IMR-90 (cell line): ENCODE results near the gene PDZD2. TPM values are rescaled to one million over a fixed set of nuclear protein-coding genes. Genes with fewer than 3 reads are reported as not detected.

Experiments used
- ATAC-seq: fragments of 200-7000 bp; cut with Tn5 transposase; 2 replicates; pipeline ENCODE4 v1.9.1; 2020; ENCODE audit warnings: low read depth, mild to moderate bottlenecking, moderate library complexity
- BruUV-seq: library from RNA; stranded (reverse); fragments of 400-500 nt; replicated peaks from 2 replicates; lab custom pipeline; 2021; lab: Mats Ljungman, UMichigan
- CTCF ChIA-PET: fragments of 300-600 bp; formaldehyde crosslinking; extraction: SDS; loops from one replicate; lab custom pipeline; 2021; ENCODE audit warnings: antibody characterized with exemption; lab: Yijun Ruan, JAX
- POLR2A ChIA-PET: fragments of 300-600 bp; sonication (Branson Sonifier 250); formaldehyde crosslinking; loops from one replicate; lab custom pipeline; 2022; ENCODE audit warnings: antibody characterized with exemption; ENCODE audit not compliant: unreplicated experiment; lab: Charles Lee
- DNase-seq: peaks from one replicate; pipeline ENCODE4 v3.0.0; 2013
- H2AFZ ChIP-seq: replicated peaks from 2 replicates; pipeline ENCODE3; 2013; ENCODE audit warnings: low read length, mild to moderate bottlenecking; ENCODE audit not compliant: poor library complexity
- H2AK5ac ChIP-seq: 2 replicates; pipeline ENCODE4 v1.6.1; 2013; ENCODE audit warnings: low read depth, low read length, inconsistent platforms
- H2AK9ac ChIP-seq: replicated peaks from 2 replicates; pipeline ENCODE3; 2013; ENCODE audit warnings: mild to moderate bottlenecking, low read depth, low read length, moderate library complexity; ENCODE audit not compliant: poor library complexity
- H2BK120ac ChIP-seq: 2 replicates; pipeline ENCODE4 v1.6.1; 2013; ENCODE audit warnings: low read depth, low read length, inconsistent platforms
- H2BK15ac ChIP-seq: 3 replicates; pipeline ENCODE4 v1.6.1; 2013; ENCODE audit warnings: low read depth, low read length, inconsistent platforms
- H2BK20ac ChIP-seq: 2 replicates; pipeline ENCODE4 v1.6.1; 2013; ENCODE audit warnings: low read depth, mild to moderate bottlenecking, inconsistent platforms, low read length, moderate library complexity
- H2BK5ac ChIP-seq: 2 replicates; pipeline ENCODE4 v1.6.1; 2013; ENCODE audit warnings: mild to moderate bottlenecking, low read depth, low read length, inconsistent platforms; ENCODE audit not compliant: poor library complexity, severe bottlenecking
- H3K14ac ChIP-seq: replicated peaks from 2 replicates; pipeline ENCODE4 v1.6.1; 2013; ENCODE audit warnings: low read depth, low read length, inconsistent platforms
- H3K18ac ChIP-seq: 2 replicates; pipeline ENCODE4 v1.6.1; 2013; ENCODE audit warnings: low read depth, low read length, control low read depth
- H3K23ac ChIP-seq: 2 replicates; pipeline ENCODE4 v1.6.1; 2013; ENCODE audit warnings: low read depth, low read length, inconsistent platforms
- H3K27ac ChIP-seq: 2 replicates; pipeline ENCODE4 v1.5.1; 2013; ENCODE audit warnings: mild to moderate bottlenecking, control low read depth, low read length; ENCODE audit not compliant: insufficient read depth
- H3K27me3 ChIP-seq: 2 replicates; pipeline ENCODE4 v1.6.1; 2013; ENCODE audit warnings: low read length; ENCODE audit not compliant: control insufficient read depth, insufficient read depth
- H3K36me3 ChIP-seq: 2 replicates; pipeline ENCODE4 v1.6.1; 2013; ENCODE audit warnings: low read length, mixed read lengths; ENCODE audit not compliant: control insufficient read depth, insufficient read depth
- H3K4ac ChIP-seq: 2 replicates; pipeline ENCODE4 v1.6.1; 2013; ENCODE audit warnings: low read depth, low read length, inconsistent platforms
- H3K4me1 ChIP-seq: 2 replicates; pipeline ENCODE4 v1.6.1; 2013; ENCODE audit warnings: low read length, mixed read lengths; ENCODE audit not compliant: control insufficient read depth, insufficient read depth
- H3K4me2 ChIP-seq: 2 replicates; pipeline ENCODE4 v1.6.1; 2013; ENCODE audit warnings: low read depth, mild to moderate bottlenecking, control low read depth, low read length, moderate library complexity
- H3K4me3 ChIP-seq: 2 replicates; pipeline ENCODE4 v1.5.1; 2013; ENCODE audit warnings: low read depth, mild to moderate bottlenecking, control low read depth, low read length, moderate library complexity; ENCODE audit not compliant: insufficient read depth
- H3K56ac ChIP-seq: 2 replicates; pipeline ENCODE4 v1.6.1; 2013; ENCODE audit warnings: low read length, inconsistent platforms; ENCODE audit not compliant: insufficient read depth; ENCODE audit errors: extremely low read depth
- H3K79me1 ChIP-seq, 2 experiments: 2 replicates each; pipeline ENCODE4 v1.6.1; 2013; ENCODE audit warnings: low read length in 2 of 2, inconsistent platforms in 1 of 2, low read depth in 1 of 2
- H3K9ac ChIP-seq: 2 replicates; pipeline ENCODE4 v1.6.1; 2013; ENCODE audit warnings: low read depth, low read length, control low read depth
- H3K9me1 ChIP-seq: 2 replicates; pipeline ENCODE4 v1.6.1; 2013; ENCODE audit warnings: low read length, inconsistent platforms; ENCODE audit not compliant: insufficient read depth
- H3K9me3 ChIP-seq: 2 replicates; pipeline ENCODE4 v1.6.1; 2013; ENCODE audit warnings: low read length; ENCODE audit not compliant: control insufficient read depth, insufficient read depth
- H4K20me1 ChIP-seq: 2 replicates; pipeline ENCODE4 v1.6.1; 2013; ENCODE audit warnings: low read length, inconsistent platforms; ENCODE audit not compliant: insufficient read depth
- H4K5ac ChIP-seq: 2 replicates; pipeline ENCODE4 v1.6.1; 2013; ENCODE audit warnings: mild to moderate bottlenecking, low read depth, low read length, control low read depth
- H4K8ac ChIP-seq, 2 experiments: 2 replicates each; pipeline ENCODE4 v1.6.1; 2013; ENCODE audit warnings: low read depth in 2 of 2, low read length in 2 of 2, control low read depth in 1 of 2, inconsistent platforms in 1 of 2
- H4K91ac ChIP-seq: 2 replicates; pipeline ENCODE4 v1.6.1; 2013; ENCODE audit warnings: low read depth, low read length, inconsistent platforms; ENCODE audit not compliant: insufficient read depth
- CEBPB ChIP-seq: IDR thresholded peaks from 2 replicates; pipeline ENCODE4 v1.6.1; 2012; ENCODE audit warnings: low read depth, low read length, improper control_type of control experiment
- MAZ ChIP-seq: IDR thresholded peaks from 2 replicates; pipeline ENCODE4 v1.6.1; 2012; ENCODE audit warnings: low read depth, mild to moderate bottlenecking, low read length, improper control_type of control experiment, moderate library complexity, borderline replicate concordance
- NFE2L2 ChIP-seq: fragments of 150-350 bp; IDR thresholded peaks from 2 replicates; pipeline ENCODE4 v1.6.1; 2016; ENCODE audit warnings: low read depth, mild to moderate bottlenecking, low read length
- RCOR1 ChIP-seq: IDR thresholded peaks from 2 replicates; pipeline ENCODE4 v1.6.1; 2012; ENCODE audit warnings: mild to moderate bottlenecking, low read length, improper control_type of control experiment; ENCODE audit not compliant: insufficient replicate concordance
- WGBS, 2 experiments: methylation state at CpG; one replicate each; pipeline versions ENCODE4 v1.1.5 to v1.1.7; 2013; ENCODE audit warnings: missing lambda C conversion rate in 2 of 2; ENCODE audit not compliant: insufficient read length in 1 of 2; ENCODE audit errors: extremely low coverage in 2 of 2; 5-methylcytosine and 5-hydroxymethylcytosine counted together
- dilution Hi-C: fragments of 300-500 bp; cut with HindIII; formaldehyde crosslinking; loops from one replicate; pipeline ENCODE4 v1.14.3; 2018; ENCODE audit warnings: low sequenced_read_pairs; ENCODE audit not compliant: unreplicated experiment
- in situ Hi-C: fragments of 300-500 bp; cut with MboI; formaldehyde crosslinking; loops from 3 replicates; pipeline ENCODE4 v1.14.3; 2019; ENCODE audit warnings: low sequenced_read_pairs, inconsistent platforms, mixed read lengths
- intact Hi-C: fragments of 100-400 bp; cut with micrococcal nuclease; formaldehyde crosslinking; loops from 2 replicates; pipeline ENCODE4 v1.10.0; 2022
- polyA plus RNA-seq, 3 experiments: library from polyadenylated mRNA; depleted of rRNA; stranded (reverse); fragments of >200 nt; gene quantifications; 2 replicates each; pipeline ENCODE4 v1.2.3, GENCODE V29; 2012; ENCODE audit warnings: low replicate concordance in 1 of 3
- total RNA-seq: library from RNA; depleted of rRNA; stranded (reverse); fragments of >200 nt; gene quantifications from 2 replicates; pipeline ENCODE4 v1.2.3, GENCODE V29; 2012

PDZD2 gene
- total and polyA plus RNA-seq, 2 of the 4 experiments (the other 2 are of a cell fraction): under 0.01 to 0.02 TPM

DNA sequence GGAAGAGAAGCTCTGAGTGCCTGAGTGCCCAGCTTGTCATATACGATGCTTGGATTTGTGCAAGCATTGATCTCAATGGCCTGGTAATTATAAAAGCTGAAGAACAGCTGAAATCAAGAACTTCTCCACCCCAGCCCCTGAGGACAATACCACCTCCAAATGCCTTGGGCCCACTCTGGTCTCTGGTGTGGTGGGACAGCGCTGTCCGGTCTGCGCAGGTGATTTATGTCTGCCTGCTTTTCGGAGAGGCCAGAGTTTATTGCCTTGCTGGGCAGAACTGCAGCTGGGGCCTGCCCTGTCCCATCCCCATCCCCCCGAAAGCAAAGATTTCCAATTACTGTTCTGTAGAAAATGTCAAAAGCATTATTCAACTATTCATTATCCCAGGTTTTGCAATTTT is 1.1 kb upstream of the PDZD2 start:
- intact Hi-C loops: no loop called here
- H3K36me3 ChIP-seq: no peaks in the 10 kb centered on the region

More for the DNA sequence above, 1.1 kb upstream of the PDZD2 start:
- H3K56ac ChIP-seq: no peak overlapping the region
- H2BK20ac ChIP-seq: no peak overlapping the region
- H3K23ac ChIP-seq: no peak overlapping the region
- POLR2A ChIA-PET: no interaction called here
- H3K27me3 ChIP-seq: peaks cover 42% of the 10 kb centered on the region
- no peak overlapping the region for H2AFZ ChIP-seq
- no peaks in the 10 kb centered on the region; the same call in 1 of the 2 replicates for H3K4me1 ChIP-seq
- no peak overlapping the region for H4K91ac ChIP-seq
- no peak overlapping the region for H2AK9ac ChIP-seq
- no peak overlapping the region for H3K14ac ChIP-seq
- H4K5ac ChIP-seq: no peak overlapping the region
- no peak overlapping the region for H3K18ac ChIP-seq
- H3K27ac ChIP-seq: no peak overlapping the region
- TF ChIP-seq NFE2L2 (no peak), CEBPB (no peak), RCOR1 (no peak), MAZ (no peak)
- dilution Hi-C loops: no loop called here
- H4K20me1 ChIP-seq: no peaks in the 10 kb centered on the region
- no peak overlapping the region for H3K4me2 ChIP-seq
- no peak overlapping the region for H3K9ac ChIP-seq
- H3K9me1 ChIP-seq: 0 out of 2 replicates have a peak, but pooled peaks cover 2% of the 10 kb centered on the region
- no peak overlapping the region for H3K4me3 ChIP-seq
- H3K9me3 ChIP-seq: no peaks in the 10 kb centered on the region
- in situ Hi-C loops: no loop called here
- DNase-seq (no peak), ATAC-seq (no peak)
- H2BK15ac ChIP-seq: no peak overlapping the region
- H2AK5ac ChIP-seq: no peak overlapping the region
- BruUV-seq: no TSS peak
- H2BK120ac ChIP-seq: no peak overlapping the region
- H4K8ac ChIP-seq: no peak overlapping the region
- CTCF ChIA-PET: interaction anchor here (1.2 to 1.5 kb wide), 2 partner anchors 9 to 171 kb away, joined by 4 to 5 read pairs; no protein-coding TSS in a partner anchor
- WGBS, 2 experiments: no CpG with 5 or more reads among the region's 6 CpGs
- no peak overlapping the region for H2BK5ac ChIP-seq
- H3K79me1 ChIP-seq: no peaks in the 10 kb centered on the region
- H3K4ac ChIP-seq: no peak overlapping the region
